HG02571 (cell line): Measurements from ENCODE around the gene C12orf43.

ENCODE experiments used
- ATAC-seq: cut with Tn5 transposase; IDR thresholded peaks from one replicate; pipeline ENCODE4 v1.9.1; 2021; ENCODE audit warnings: mild to moderate bottlenecking, moderate library complexity; ENCODE audit not compliant: unreplicated experiment

Gene C12orf43

DNA sequence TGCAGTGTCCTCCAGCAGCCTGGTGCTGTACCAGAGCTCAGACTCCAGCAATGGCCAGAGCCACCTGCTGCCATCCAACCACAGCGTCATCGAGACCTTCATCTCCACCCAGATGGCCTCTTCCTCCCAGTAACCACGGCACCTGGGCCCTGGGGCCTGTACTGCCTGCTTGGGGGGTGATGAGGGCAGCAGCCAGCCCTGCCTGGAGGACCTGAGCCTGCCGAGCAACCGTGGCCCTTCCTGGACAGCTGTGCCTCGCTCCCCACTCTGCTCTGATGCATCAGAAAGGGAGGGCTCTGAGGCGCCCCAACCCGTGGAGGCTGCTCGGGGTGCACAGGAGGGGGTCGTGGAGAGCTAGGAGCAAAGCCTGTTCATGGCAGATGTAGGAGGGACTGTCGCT is 15.2 kb downstream of the C12orf43 start:
- no peak for ATAC-seq

DNA sequence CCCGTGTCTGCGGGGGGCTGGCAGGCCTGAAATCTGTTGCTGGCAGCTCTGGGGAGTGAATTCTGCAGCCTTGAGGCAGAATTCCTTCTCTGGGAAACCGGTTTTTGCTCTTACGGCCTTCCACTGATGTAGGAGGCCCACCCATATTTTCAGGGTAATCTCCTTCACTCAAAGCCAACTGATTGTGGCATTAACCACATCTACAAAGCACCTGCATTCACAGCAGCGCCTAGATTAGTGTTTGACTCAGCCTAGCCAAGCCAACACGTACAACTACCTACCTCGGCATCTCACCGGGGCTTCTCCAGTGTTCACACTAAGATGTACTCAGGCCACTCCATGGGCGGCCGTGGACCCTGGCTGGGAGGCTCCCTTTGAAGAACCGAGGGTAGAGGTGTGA is 15.8 kb downstream of the C12orf43 start:
- ATAC-seq = no peak

DNA sequence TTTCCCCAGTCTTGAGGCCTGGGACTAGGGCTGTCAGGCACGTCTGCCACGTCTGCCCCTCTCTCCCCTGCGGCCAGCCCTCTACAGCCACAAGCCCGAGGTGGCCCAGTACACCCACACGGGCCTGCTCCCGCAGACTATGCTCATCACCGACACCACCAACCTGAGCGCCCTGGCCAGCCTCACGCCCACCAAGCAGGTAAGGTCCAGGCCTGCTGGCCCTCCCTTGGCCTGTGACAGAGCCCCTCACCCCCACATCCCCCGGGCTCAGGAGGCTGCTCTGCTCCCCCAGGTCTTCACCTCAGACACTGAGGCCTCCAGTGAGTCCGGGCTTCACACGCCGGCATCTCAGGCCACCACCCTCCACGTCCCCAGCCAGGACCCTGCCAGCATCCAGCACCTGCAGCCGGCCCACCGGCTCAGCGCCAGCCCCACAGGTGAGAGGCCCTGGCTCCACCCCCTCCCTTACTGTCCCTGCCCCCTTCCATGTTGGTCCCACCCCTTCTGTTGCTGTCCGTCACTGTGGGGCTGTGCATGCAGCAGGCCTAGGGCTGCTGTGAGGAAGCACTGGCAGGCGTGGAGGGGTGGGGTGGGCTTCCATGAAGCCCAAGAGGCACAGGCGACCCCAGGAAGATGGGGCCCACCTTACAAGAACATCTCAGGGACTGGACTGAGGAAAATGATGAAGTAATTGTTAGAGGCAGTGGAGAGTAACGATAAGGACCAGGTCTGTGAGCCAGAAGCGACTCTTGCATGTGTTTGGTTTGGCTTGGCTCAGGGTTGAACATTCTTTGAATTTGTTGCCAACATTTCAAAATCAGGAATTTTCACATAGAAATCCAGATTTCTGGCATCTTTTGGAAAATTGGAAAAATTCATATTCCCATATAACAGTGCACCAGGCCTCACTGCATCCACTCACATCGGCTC is 16.8 kb downstream of the C12orf43 start:
- ATAC-seq = no peak

GRCh38 chr12:120998435-120998834 is 17.9 kb downstream of the C12orf43 start:
- ATAC-seq = no peak

DNA sequence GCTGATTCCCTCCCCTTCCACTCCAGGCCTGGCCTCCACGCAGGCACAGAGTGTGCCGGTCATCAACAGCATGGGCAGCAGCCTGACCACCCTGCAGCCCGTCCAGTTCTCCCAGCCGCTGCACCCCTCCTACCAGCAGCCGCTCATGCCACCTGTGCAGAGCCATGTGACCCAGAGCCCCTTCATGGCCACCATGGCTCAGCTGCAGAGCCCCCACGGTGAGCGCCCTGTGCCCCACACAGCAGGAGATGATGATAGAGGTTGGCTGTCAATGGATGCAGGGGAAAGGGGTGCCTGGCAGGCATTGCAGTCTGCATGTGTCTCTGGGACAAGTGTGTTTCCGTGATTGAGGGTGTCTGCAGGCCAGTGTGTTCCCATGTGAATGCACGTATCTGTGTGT is 18.8 kb downstream of the C12orf43 start:
- ATAC-seq = no peak

DNA sequence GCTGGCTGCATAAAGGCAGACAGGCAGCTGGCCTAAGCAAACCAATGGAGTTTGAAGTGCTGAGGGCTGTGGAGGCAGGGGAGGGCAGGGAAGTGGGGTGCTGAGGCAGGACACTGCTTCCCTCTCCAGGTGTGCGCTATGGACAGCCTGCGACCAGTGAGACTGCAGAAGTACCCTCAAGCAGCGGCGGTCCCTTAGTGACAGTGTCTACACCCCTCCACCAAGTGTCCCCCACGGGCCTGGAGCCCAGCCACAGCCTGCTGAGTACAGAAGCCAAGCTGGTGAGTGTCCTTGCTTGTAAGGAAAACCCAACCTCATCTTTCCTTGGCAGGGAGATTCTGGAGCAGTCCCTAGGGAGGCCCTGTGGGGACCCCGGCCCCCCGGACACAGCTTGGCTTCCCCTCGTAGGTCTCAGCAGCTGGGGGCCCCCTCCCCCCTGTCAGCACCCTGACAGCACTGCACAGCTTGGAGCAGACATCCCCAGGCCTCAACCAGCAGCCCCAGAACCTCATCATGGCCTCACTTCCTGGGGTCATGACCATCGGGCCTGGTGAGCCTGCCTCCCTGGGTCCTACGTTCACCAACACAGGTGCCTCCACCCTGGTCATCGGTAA is 20.0 kb downstream of the C12orf43 start:
- ATAC-seq = no peak

DNA sequence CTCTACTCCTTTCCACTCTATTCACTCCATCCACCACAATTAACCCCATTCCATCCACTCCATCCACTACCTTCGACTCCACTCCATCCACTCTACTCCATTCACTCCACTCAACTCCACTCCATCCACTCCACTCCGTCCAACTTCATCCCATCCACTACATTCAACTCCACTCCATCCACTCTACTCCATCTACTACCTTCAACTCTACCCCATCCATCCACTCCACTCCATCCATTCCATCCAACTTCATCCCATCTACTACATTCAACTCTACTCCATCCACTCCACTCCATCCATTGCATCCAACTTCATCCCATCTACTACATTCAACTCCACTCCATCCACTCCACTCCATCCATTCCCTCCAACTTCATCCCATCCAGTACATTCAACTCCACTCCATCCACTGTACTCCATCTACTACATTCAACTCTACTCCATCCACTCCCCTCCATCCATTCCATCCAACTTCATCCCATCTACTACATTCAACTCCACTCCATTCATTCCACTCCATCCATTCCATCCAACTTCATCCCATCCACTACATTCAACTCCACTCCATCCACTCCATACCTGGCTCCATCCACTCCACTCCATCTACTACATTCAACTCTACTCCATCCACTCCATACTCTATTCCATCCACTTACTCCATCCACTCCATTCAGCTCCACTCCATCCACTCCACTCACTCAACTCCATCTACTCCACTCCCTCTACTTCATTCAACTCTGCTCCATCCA is 21.5 kb downstream of the C12orf43 start:
- no peak for ATAC-seq

DNA sequence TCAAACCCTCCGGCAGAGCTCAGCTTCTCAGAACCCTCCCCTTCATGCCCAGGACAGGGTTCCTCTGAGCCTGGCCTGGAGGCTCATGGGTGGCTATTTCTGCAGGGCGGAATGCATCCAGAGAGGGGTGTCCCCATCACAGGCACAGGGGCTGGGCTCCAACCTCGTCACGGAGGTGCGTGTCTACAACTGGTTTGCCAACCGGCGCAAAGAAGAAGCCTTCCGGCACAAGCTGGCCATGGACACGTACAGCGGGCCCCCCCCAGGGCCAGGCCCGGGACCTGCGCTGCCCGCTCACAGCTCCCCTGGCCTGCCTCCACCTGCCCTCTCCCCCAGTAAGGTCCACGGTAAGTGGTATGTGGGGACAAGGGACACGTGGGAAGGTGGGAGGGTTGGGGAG is 22.2 kb downstream of the C12orf43 start:
- no peak for ATAC-seq

DNA sequence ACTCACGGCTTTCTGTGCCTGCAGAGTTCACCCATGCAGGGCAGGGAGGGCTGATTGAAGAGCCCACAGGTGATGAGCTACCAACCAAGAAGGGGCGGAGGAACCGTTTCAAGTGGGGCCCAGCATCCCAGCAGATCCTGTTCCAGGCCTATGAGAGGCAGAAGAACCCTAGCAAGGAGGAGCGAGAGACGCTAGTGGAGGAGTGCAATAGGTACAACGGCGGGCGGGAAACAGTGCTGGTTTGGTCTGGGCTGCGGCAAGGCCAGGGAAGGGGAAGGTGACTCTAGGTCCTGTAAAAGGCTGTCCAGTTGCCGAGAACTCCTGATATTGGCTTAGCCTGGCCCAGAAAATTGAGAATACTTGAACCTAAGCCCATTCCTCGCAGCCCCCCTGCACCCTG is 22.8 kb downstream of the C12orf43 start:
- no peak for ATAC-seq

GRCh38 chr12:120992989-120993388 is 23.3 kb downstream of the C12orf43 start:
- no peak for ATAC-seq

DNA sequence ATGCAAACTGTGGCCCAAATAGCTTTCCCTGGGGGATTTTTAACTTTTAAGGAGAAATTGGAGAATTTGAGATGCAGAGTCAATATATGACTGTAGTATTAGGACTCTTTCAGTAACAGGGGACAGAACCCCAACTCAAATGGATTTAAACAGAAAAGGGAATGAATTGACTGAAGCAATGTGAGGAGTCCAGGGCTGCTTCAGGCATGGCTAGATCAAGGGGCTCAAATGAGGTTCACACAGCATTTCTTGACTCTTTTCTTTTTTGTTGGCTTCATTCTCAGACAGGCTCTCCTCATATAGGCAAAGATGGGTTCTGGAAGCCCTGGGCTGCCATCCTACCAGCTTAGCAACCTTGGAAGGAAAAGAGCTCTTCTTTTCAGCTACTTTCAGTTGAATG is 24.3 kb downstream of the C12orf43 start:
- ATAC-seq = no peak

GRCh38 chr12:120990487-120991055 is 25.7 kb downstream of the C12orf43 start:
- no peak for ATAC-seq

DNA sequence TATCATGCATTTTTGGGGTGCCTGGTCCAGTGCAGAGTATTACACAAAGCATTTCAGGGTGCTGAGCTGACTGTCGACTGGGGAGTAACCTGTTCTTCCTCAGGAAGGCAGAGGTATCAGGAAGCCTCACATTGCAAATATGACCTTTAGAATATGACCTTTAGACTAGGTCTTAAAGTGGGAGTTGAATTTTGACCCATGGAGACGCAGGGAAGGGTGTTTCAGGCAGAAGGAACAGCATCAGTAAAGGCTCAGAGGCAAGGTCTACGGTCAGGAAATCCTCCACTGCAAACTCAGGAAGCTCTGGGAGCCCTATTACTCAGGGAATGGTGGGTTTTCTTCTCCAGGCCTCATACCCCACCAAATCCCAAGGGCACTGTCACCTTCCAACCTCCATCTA is 26.6 kb downstream of the C12orf43 start:
- no peak for ATAC-seq

- no peak for ATAC-seq
Observed at GRCh38 chr12:120988658-120989057, 27.6 kb downstream of the C12orf43 start.

DNA sequence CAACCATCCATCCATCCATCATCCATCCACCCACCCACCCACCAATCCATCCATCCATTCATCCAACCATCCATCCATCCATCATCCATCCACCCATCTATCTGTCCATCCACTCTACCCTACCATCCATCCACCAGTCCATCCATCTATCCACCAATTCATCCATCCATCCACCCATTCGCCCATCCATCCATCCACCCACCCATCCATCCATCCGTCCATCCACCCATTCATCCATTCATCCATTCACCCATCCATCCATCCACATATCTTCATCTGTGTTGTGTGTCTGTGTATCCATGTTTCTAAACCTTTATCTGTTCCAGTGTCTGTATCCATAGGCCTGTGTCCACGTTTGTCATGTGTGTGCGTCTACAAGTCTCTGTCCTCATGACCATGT is 28.1 kb downstream of the C12orf43 start:
- ATAC-seq = no peak

GRCh38 chr12:120984351-120984898 is 31.9 kb downstream of the C12orf43 start:
- ATAC-seq = no peak

GRCh38 chr12:120983759-120984158 is 32.5 kb downstream of the C12orf43 start:
- ATAC-seq = no peak

- ATAC-seq = no peak
Observed at GRCh38 chr12:120982659-120983058, 33.6 kb downstream of the C12orf43 start.

DNA sequence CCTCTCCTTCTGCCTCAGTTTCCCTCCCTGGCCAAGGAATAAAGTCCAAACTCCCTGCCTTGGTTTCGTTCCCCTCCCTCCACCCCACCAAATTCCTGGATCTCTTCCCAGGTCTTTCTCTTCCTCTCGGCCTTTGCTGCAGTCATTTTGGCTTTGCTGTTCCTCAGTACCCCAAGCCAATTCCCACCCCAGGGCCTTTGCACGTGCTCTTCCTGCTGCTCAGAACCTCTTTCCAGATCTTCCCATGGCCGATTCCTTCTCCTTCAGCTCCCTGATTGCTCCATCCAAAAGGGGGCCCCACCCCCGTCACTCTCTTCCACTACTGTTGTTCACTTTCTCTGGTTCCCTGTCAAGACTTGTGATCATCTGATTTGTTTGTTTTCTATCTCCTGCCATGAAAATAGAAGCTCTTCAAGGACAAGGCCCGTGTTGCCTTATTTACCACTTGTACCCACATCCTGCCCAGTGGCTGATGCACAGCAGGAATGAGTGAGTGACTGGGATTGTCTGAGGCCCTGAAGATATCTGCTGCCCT is 34.8 kb downstream of the C12orf43 start:
- ATAC-seq = no peak

DNA sequence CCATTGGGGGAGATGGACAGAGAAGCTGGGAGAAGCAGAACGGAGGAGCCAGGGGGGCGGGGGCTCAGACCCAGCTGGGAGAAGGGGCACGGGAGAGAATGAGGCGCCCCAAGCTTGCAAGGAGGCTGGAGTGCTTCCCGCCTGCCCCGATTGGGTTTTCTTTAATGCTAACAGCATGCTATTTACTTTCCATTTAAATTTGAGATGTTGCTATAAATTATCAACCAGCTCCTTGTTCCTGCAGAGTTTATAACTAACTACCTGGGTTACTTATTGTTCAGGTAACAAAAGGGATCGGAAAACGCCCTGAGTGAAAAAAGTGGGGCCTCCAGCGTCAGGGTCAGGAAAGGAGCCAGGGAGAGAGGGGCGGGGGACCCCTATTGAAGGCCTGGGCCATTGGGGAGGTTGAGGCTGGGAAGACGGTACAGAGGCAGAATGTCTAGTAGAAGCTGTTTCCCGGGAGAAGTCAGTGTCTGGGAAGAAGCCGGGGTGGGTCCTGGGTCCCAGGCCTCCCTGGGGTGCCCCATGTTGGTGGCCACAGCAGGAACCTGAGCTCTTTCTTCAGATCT is 35.4 kb downstream of the C12orf43 start:
- ATAC-seq = no peak
